ENCODE measurements around the gene PPIP5K2.

PPIP5K2 gene

DNA sequence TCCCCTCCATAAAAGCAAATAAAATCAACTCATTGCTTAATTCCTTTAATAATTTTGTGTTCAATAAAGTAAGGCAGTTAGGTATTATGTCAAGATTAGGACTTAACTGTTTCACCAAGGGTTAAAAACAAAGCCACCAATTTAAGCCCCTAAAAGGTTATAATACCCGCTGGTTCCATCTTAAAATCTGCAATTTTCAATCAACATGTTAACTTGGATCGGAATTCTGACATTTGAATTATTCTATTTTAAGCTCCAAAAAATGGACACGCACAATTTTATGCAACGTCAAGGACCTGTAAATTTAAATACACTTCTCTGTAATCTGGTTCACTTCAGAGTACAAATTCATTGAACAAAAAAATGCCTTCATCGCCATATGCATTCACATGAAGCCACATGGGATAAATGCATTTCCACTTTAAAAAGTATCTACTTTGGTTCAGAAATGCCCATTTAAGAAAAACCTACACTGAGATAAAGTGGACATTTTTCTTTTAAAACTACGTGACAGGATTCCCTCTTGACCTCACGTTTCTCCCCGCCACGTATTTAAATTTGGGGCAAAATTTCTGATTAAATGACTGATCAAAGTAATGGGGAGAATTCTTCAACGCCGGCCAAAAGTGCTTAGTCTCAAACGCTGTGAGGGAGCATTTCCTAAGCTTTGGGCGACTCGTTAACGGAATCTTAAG lies 884 bp upstream of the PPIP5K2 start:
- H3K4me1 ChIP-seq (ENCODE audit: control insufficient read depth, insufficient read depth, low read length, poor library complexity, severe bottlenecking) = peaks cover 13% of the 10 kb centered on the region
- DNase-seq = no peak
- H3K36me3 ChIP-seq (ENCODE audit: control insufficient read depth, insufficient read depth, low read length) = no peaks in the 10 kb centered on the region
- H3K27me3 ChIP-seq (replicated peaks; ENCODE audit: control insufficient read depth, insufficient read depth, low read length, poor library complexity, severe bottlenecking) = no peaks in the 10 kb centered on the region
- peak overlapping the region; percentile 79 for H3K4me3 ChIP-seq (ENCODE audit: insufficient read depth, low read depth, low read length, poor library complexity, severe bottlenecking)
- H3K9me3 ChIP-seq (ENCODE audit: control insufficient read depth, low read length) = no peaks in the 10 kb centered on the region
- peak overlapping the region; percentile 92 for H3K27ac ChIP-seq (ENCODE audit: insufficient read depth, low read length, poor library complexity, severe bottlenecking)

DNA sequence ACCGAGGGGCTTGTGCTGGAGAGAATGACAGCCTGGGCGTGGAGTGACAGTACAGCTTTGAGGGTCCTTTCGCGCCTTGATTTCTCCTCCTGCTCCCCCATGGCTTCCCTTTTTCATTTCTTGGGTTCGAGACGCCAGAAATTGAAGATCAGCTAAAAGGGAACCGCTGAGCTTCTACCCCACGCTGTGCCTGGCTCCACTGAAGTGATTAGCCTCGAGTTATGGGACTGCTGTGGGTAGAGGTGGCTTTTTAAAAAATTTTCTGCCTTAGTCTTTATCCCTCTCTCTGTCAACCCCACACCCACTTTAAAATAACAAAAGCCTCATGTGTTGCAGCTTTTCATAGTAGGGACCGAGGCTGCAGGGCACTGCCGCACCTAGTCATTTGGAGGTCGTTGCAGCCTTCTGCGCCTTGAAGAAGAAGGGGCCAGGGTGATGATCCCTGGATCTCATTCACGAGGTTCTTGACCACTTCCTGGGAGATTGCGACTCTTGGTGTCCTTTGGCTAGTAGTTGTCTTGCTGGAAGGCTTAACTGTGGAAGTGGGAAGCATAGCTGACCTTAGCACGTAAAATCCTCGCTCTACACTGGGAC lies 603 bp downstream of the PPIP5K2 start:
- no peaks in the 10 kb centered on the region for H3K9me3 ChIP-seq (ENCODE audit: control insufficient read depth, low read length)
- H3K4me3 ChIP-seq (ENCODE audit: insufficient read depth, low read depth, low read length, poor library complexity, severe bottlenecking) = peak overlapping the region; percentile 79
- DNase-seq = no peak
- H3K4me1 ChIP-seq (ENCODE audit: control insufficient read depth, insufficient read depth, low read length, poor library complexity, severe bottlenecking) = peaks cover 13% of the 10 kb centered on the region
- no peaks in the 10 kb centered on the region for H3K36me3 ChIP-seq (ENCODE audit: control insufficient read depth, insufficient read depth, low read length)
- no peaks in the 10 kb centered on the region for H3K27me3 ChIP-seq (replicated peaks; ENCODE audit: control insufficient read depth, insufficient read depth, low read length, poor library complexity, severe bottlenecking)
- peak overlapping the region; percentile 92 for H3K27ac ChIP-seq (ENCODE audit: insufficient read depth, low read length, poor library complexity, severe bottlenecking)

- no peaks in the 10 kb centered on the region for H3K27me3 ChIP-seq (replicated peaks; ENCODE audit: control insufficient read depth, insufficient read depth, low read length, poor library complexity, severe bottlenecking)
- no peaks in the 10 kb centered on the region for H3K36me3 ChIP-seq (ENCODE audit: control insufficient read depth, insufficient read depth, low read length)
- no peak overlapping the region for H3K4me3 ChIP-seq (ENCODE audit: insufficient read depth, low read depth, low read length, poor library complexity, severe bottlenecking)
- H3K27ac ChIP-seq (ENCODE audit: insufficient read depth, low read length, poor library complexity, severe bottlenecking) = no peak overlapping the region
- no peaks in the 10 kb centered on the region for H3K9me3 ChIP-seq (ENCODE audit: control insufficient read depth, low read length)
- peaks cover 13% of the 10 kb centered on the region for H3K4me1 ChIP-seq (ENCODE audit: control insufficient read depth, insufficient read depth, low read length, poor library complexity, severe bottlenecking)
- DNase-seq = no peak
Observed at GRCh38 chr5:103122242-103122641, 2.1 kb downstream of the PPIP5K2 start.

DNA sequence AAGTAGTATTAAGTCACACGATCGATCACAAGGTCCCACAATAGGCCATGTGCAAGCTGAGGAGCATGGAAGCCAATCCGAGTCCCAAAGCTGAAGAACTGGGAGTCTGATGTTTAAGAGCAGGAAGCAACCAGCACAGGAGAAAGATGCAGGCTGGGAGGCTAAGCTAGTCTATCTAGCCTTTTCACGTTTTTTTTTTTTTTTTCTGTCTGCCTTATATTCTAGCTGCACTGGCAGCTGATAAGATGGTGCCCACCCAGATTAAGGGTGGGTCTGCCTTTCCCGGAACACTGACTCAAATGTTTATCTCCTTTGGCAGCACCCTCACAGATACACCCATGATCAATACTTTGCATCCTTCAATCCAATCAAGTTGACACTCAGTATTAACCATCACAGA lies 6.5 kb downstream of the PPIP5K2 start:
- peaks cover 6% of the 10 kb centered on the region for H3K4me1 ChIP-seq (ENCODE audit: control insufficient read depth, insufficient read depth, low read length, poor library complexity, severe bottlenecking)
- H3K4me3 ChIP-seq (ENCODE audit: insufficient read depth, low read depth, low read length, poor library complexity, severe bottlenecking) = no peak overlapping the region
- DNase-seq = no peak
- no peak overlapping the region for H3K27ac ChIP-seq (ENCODE audit: insufficient read depth, low read length, poor library complexity, severe bottlenecking)
- peaks cover 6% of the 10 kb centered on the region for H3K36me3 ChIP-seq (ENCODE audit: control insufficient read depth, insufficient read depth, low read length)
- H3K27me3 ChIP-seq (replicated peaks; ENCODE audit: control insufficient read depth, insufficient read depth, low read length, poor library complexity, severe bottlenecking) = no peaks in the 10 kb centered on the region
- no peaks in the 10 kb centered on the region for H3K9me3 ChIP-seq (ENCODE audit: control insufficient read depth, low read length)

DNA sequence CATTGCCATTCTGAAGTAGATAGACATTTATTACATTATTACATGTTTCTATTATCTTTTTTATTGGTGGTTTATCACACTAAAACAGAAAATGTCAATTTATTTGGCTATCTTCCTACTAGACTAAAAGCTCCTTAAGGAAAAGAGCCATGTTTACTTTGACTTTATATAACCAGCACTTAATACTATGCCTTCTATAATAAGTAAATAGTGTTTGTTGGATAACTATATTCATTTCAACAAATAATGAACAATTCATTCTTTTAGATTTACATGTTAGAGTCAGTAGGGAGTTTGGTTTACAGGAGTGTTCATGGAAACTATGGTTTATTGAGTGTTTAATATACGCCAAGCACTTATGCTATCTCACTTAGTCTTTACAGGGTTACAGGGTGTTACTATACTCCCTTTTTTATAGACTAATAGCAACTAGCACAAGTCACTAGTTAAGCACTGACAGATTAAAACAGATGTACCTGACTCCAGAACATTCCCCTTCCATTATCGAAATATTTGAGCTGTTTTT lies 7.3 kb downstream of the PPIP5K2 start:
- no peak overlapping the region for H3K4me3 ChIP-seq (ENCODE audit: insufficient read depth, low read depth, low read length, poor library complexity, severe bottlenecking)
- no peak for DNase-seq
- H3K9me3 ChIP-seq (ENCODE audit: control insufficient read depth, low read length) = no peaks in the 10 kb centered on the region

GRCh38 chr5:103128202-103128601 lies 8.1 kb downstream of the PPIP5K2 start:
- Histone ChIP-seq H3K4me3 (ENCODE audit: insufficient read depth, low read depth, low read length, poor library complexity, severe bottlenecking) (no peak overlapping the region), H3K27ac (ENCODE audit: insufficient read depth, low read length, poor library complexity, severe bottlenecking) (no peak overlapping the region), H3K27me3 (replicated peaks; ENCODE audit: control insufficient read depth, insufficient read depth, low read length, poor library complexity, severe bottlenecking) (no peaks in the 10 kb centered on the region), H3K36me3 (ENCODE audit: control insufficient read depth, insufficient read depth, low read length) (peaks cover 6% of the 10 kb centered on the region), H3K4me1 (ENCODE audit: control insufficient read depth, insufficient read depth, low read length, poor library complexity, severe bottlenecking) (no peaks in the 10 kb centered on the region), H3K9me3 (ENCODE audit: control insufficient read depth, low read length) (no peaks in the 10 kb centered on the region)
- no peak for DNase-seq

More for the DNA sequence above, 7.3 kb downstream of the PPIP5K2 start:
- Histone ChIP-seq H3K27ac (ENCODE audit: insufficient read depth, low read length, poor library complexity, severe bottlenecking) (no peak overlapping the region), H3K4me1 (ENCODE audit: control insufficient read depth, insufficient read depth, low read length, poor library complexity, severe bottlenecking) (peaks cover 4% of the 10 kb centered on the region), H3K36me3 (ENCODE audit: control insufficient read depth, insufficient read depth, low read length) (peaks cover 6% of the 10 kb centered on the region), H3K27me3 (replicated peaks; ENCODE audit: control insufficient read depth, insufficient read depth, low read length, poor library complexity, severe bottlenecking) (no peaks in the 10 kb centered on the region)

DNA sequence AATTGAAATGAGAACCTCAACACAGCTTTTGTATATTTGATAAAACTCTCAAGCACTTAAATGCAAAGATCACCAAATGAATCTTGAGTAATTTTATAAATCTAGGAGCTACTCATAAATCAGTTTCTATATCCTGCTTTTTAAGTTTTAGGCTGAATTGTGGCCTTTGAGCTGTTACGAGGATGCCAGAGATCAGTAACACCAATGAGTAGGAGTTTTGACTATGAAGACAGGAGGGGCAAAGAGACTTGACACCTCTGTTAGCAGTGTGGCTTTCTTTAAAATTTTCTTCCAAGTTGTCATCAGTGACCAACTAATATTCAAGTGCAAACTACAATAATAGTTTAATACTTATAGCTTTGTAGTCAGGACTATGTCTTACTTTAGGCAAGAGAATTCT lies 12.6 kb downstream of the PPIP5K2 start:
- Histone ChIP-seq H3K36me3 (ENCODE audit: control insufficient read depth, insufficient read depth, low read length) (peaks cover 14% of the 10 kb centered on the region), H3K27ac (ENCODE audit: insufficient read depth, low read length, poor library complexity, severe bottlenecking) (no peak overlapping the region), H3K9me3 (ENCODE audit: control insufficient read depth, low read length) (no peaks in the 10 kb centered on the region), H3K4me3 (ENCODE audit: insufficient read depth, low read depth, low read length, poor library complexity, severe bottlenecking) (no peak overlapping the region), H3K4me1 (ENCODE audit: control insufficient read depth, insufficient read depth, low read length, poor library complexity, severe bottlenecking) (no peaks in the 10 kb centered on the region), H3K27me3 (replicated peaks; ENCODE audit: control insufficient read depth, insufficient read depth, low read length, poor library complexity, severe bottlenecking) (no peaks in the 10 kb centered on the region)
- DNase-seq = no peak

DNA sequence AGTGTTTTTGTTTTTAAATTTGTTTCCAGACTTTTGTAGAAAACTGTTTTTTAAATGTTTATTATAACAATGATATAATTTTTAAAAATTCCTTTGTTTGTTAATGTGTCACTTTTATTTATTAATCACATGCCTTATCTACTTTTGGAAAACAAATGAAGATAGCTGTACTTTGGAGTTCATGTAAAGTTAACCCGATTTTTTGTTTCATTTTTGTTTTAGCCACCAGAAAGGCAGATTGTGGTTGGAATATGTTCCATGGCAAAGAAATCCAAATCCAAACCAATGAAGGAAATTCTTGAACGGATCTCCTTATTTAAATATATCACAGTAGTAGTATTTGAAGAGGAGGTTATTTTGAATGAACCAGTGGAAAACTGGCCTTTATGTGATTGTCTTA lies 13.1 kb downstream of the PPIP5K2 start:
- Histone ChIP-seq H3K36me3 (ENCODE audit: control insufficient read depth, insufficient read depth, low read length) (peaks cover 15% of the 10 kb centered on the region), H3K4me1 (ENCODE audit: control insufficient read depth, insufficient read depth, low read length, poor library complexity, severe bottlenecking) (no peaks in the 10 kb centered on the region), H3K27me3 (replicated peaks; ENCODE audit: control insufficient read depth, insufficient read depth, low read length, poor library complexity, severe bottlenecking) (no peaks in the 10 kb centered on the region), H3K4me3 (ENCODE audit: insufficient read depth, low read depth, low read length, poor library complexity, severe bottlenecking) (no peak overlapping the region), H3K9me3 (ENCODE audit: control insufficient read depth, low read length) (no peaks in the 10 kb centered on the region), H3K27ac (ENCODE audit: insufficient read depth, low read length, poor library complexity, severe bottlenecking) (no peak overlapping the region)
- DNase-seq = no peak

GRCh38 chr5:103135461-103135860 lies 15.4 kb downstream of the PPIP5K2 start:
- Histone ChIP-seq H3K9me3 (ENCODE audit: control insufficient read depth, low read length) (no peaks in the 10 kb centered on the region), H3K4me3 (ENCODE audit: insufficient read depth, low read depth, low read length, poor library complexity, severe bottlenecking) (no peak overlapping the region), H3K27ac (ENCODE audit: insufficient read depth, low read length, poor library complexity, severe bottlenecking) (no peak overlapping the region), H3K4me1 (ENCODE audit: control insufficient read depth, insufficient read depth, low read length, poor library complexity, severe bottlenecking) (no peaks in the 10 kb centered on the region), H3K27me3 (replicated peaks; ENCODE audit: control insufficient read depth, insufficient read depth, low read length, poor library complexity, severe bottlenecking) (no peaks in the 10 kb centered on the region), H3K36me3 (ENCODE audit: control insufficient read depth, insufficient read depth, low read length) (peaks cover 20% of the 10 kb centered on the region)
- DNase-seq = no peak

GRCh38 chr5:103138202-103138690 lies 18.1 kb downstream of the PPIP5K2 start:
- H3K4me3 ChIP-seq (ENCODE audit: insufficient read depth, low read depth, low read length, poor library complexity, severe bottlenecking) = no peak overlapping the region
- no peaks in the 10 kb centered on the region for H3K9me3 ChIP-seq (ENCODE audit: control insufficient read depth, low read length)
- no peaks in the 10 kb centered on the region for H3K4me1 ChIP-seq (ENCODE audit: control insufficient read depth, insufficient read depth, low read length, poor library complexity, severe bottlenecking)
- no peak overlapping the region for H3K27ac ChIP-seq (ENCODE audit: insufficient read depth, low read length, poor library complexity, severe bottlenecking)
- H3K27me3 ChIP-seq (replicated peaks; ENCODE audit: control insufficient read depth, insufficient read depth, low read length, poor library complexity, severe bottlenecking) = no peaks in the 10 kb centered on the region
- no peak for DNase-seq
- H3K36me3 ChIP-seq (ENCODE audit: control insufficient read depth, insufficient read depth, low read length) = peaks cover 15% of the 10 kb centered on the region
